HFFc6 (cell line): ENCODE measurements around the gene MED16. TPM values are rescaled to one million over a fixed set of nuclear protein-coding genes. Genes with fewer than 3 reads are reported as not detected.
"Not testable (repeated sequence)": the region's sequence is repeated elsewhere in the genome, so short reads cannot be mapped to it uniquely, and the experiment has no call there.

Source experiments
- DNase-seq: peaks from one replicate; pipeline ENCODE4 v3.0.0-alpha.2; 2018
- H3K27ac Mint-ChIP-seq: 2 replicates; pipeline ENCODE4 v1.8.0; 2020; ENCODE audit warnings: mild to moderate bottlenecking, mixed read lengths
- H3K27me3 Mint-ChIP-seq: 2 replicates; pipeline ENCODE4 v1.8.0; 2021; ENCODE audit warnings: mild to moderate bottlenecking, moderate library complexity, mixed read lengths; ENCODE audit not compliant: insufficient read depth
- H3K36me3 Mint-ChIP-seq: 2 replicates; pipeline ENCODE4 v1.8.0; 2021; ENCODE audit warnings: low read depth, mixed read lengths
- H3K4me1 Mint-ChIP-seq: 2 replicates; pipeline ENCODE4 v1.8.0; 2020; ENCODE audit warnings: low read depth, mixed read lengths
- H3K4me3 Mint-ChIP-seq: 2 replicates; pipeline ENCODE4 v1.8.0; 2020; ENCODE audit warnings: mild to moderate bottlenecking, moderate library complexity, mixed read lengths
- H3K9me3 Mint-ChIP-seq: 2 replicates; pipeline ENCODE4 v1.8.0; 2020; ENCODE audit warnings: mild to moderate bottlenecking, mixed read lengths
- total RNA-seq, 6 experiments: library from RNA; stranded (reverse); fragmentation: NEBNext Ultra II Directional; extraction: Animal tissue kit (Norgen Biotek cat#: 25700); gene quantifications; 2 replicates in 1 of 6; 3 replicates in 5 of 6; pipeline ENCODE4 v1.2.3, GENCODE V29; 2021
- TF ChIP-seq, protein P1 (sequence below): fragments of 200-600 bp; sonication (generic); IDR thresholded peaks from 2 replicates; pipeline ENCODE4 v1.5.0; 2021; ENCODE audit warnings: antibody characterized with exemption, mild to moderate bottlenecking

Gene MED16
- total RNA-seq, 6 experiments from 2014 or later = 58.1 to 91.0 (median 70.9) TPM

DNA sequence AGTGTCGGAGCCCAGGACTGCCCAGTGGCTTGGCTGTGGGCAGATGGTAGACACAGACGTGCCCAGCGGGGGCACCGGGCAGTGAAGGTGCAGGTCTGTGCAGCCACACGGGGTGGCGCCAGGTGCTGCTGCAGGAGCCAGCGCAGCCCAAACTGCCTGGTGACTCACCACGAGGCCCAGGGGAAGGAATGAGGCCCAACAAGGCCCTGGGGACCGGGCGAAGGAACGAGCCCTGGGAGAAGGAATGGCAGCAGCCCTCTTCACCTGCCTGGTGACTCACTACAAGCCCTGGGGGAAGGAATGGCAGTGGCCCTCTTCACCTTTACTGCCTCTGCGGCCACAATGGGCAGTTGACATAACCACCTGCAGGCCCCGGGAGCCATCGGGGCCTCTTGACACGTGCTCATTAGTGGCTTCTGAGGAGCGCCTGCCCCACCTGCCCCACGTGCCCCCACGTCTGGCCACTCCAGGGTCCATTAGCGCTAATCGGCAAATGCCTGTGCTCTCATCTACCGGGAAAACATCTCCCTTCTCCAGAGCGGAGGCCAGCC, 9.3 kb downstream of the MED16 start:
- no peaks in the 10 kb centered on the region for H3K9me3 Mint-ChIP-seq
- no peak overlapping the region for H3K4me3 Mint-ChIP-seq
- H3K27ac Mint-ChIP-seq = no peak overlapping the region
- TF ChIP-seq, protein P1, sequence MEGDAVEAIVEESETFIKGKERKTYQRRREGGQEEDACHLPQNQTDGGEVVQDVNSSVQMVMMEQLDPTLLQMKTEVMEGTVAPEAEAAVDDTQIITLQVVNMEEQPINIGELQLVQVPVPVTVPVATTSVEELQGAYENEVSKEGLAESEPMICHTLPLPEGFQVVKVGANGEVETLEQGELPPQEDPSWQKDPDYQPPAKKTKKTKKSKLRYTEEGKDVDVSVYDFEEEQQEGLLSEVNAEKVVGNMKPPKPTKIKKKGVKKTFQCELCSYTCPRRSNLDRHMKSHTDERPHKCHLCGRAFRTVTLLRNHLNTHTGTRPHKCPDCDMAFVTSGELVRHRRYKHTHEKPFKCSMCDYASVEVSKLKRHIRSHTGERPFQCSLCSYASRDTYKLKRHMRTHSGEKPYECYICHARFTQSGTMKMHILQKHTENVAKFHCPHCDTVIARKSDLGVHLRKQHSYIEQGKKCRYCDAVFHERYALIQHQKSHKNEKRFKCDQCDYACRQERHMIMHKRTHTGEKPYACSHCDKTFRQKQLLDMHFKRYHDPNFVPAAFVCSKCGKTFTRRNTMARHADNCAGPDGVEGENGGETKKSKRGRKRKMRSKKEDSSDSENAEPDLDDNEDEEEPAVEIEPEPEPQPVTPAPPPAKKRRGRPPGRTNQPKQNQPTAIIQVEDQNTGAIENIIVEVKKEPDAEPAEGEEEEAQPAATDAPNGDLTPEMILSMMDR = no peak
- H3K4me1 Mint-ChIP-seq = no peaks in the 10 kb centered on the region
- no peak for DNase-seq
- peaks cover 17% of the 10 kb centered on the region for H3K36me3 Mint-ChIP-seq
- H3K27me3 Mint-ChIP-seq = no peaks in the 10 kb centered on the region

DNA sequence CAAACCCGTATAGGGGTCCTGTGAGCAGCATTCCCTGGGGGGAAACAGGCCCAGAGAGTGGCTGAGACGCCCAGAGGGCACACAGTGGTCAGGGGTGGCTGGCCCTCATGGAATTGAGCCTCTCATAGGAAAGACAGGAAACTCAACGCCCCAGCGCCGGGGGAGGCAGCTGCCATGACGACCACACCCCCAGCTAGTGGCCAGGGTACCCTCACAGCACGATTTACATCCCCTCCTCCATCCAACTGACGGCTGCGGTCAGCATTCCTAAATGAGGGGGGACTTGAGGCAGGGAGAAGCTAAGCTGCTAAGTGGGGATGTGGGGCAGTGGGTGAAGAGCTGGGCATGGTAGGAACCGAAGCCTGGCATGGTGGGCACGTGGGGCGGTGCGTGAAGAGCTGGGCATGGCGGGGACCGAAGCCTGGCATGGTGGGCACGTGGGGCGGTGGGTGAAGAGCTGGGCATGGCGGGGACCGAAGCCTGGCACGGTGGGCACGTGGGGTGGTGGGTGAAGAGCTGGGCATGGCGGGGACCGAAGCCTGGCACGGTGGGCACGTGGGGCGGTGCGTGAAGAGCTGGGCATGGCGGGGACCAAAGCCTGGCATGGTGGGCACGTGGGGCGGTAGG, 10.0 kb downstream of the MED16 start:
- Mint-ChIP-seq H3K9me3 (no peaks in the 10 kb centered on the region), H3K27ac (no peak overlapping the region), H3K4me1 (no peaks in the 10 kb centered on the region), H3K36me3 (peaks cover 17% of the 10 kb centered on the region), H3K27me3 (no peaks in the 10 kb centered on the region), H3K4me3 (no peak overlapping the region)
- TF ChIP-seq, protein P1 = no peak
- DNase-seq = no peak

DNA sequence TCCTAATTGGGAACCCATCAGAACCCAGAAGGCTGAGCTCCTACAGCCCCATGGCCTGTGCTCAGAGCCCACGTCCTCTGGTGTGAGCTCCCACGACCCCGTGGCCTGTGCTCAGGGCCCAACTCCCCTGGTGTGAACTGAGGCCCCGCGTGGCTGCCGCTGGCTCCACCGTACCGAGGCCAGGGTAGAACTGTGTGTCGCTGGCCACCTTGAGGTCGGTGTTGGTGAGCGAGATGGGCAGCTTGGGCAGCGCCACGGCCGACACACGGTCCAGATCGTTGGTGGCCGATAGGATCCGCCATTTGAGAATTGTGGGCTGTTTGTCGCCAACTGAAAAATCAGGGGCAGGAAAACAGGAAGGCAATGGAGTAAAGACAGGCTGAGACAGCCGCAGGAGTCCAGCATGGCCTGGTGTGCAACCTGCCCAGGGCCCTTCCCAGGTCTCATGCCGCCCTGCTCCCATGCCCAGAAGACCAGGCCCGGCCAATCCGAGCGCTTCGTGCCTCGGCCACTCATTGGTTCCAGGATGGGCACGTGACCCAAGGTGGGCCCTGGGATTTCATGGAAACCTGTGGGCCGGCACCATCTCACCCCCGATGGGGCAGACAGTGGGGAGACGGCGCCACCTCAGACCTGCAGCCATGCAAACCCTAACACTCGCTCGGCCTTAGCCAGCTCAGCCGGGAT, 11.5 kb downstream of the MED16 start:
- DNase-seq = no peak
- H3K4me1 Mint-ChIP-seq = no peaks in the 10 kb centered on the region
- H3K27ac Mint-ChIP-seq = no peak overlapping the region
- H3K4me3 Mint-ChIP-seq = no peak overlapping the region
- H3K27me3 Mint-ChIP-seq = no peaks in the 10 kb centered on the region
- TF ChIP-seq, protein P1 = no peak
- peaks cover 17% of the 10 kb centered on the region for H3K36me3 Mint-ChIP-seq
- no peaks in the 10 kb centered on the region for H3K9me3 Mint-ChIP-seq

DNA sequence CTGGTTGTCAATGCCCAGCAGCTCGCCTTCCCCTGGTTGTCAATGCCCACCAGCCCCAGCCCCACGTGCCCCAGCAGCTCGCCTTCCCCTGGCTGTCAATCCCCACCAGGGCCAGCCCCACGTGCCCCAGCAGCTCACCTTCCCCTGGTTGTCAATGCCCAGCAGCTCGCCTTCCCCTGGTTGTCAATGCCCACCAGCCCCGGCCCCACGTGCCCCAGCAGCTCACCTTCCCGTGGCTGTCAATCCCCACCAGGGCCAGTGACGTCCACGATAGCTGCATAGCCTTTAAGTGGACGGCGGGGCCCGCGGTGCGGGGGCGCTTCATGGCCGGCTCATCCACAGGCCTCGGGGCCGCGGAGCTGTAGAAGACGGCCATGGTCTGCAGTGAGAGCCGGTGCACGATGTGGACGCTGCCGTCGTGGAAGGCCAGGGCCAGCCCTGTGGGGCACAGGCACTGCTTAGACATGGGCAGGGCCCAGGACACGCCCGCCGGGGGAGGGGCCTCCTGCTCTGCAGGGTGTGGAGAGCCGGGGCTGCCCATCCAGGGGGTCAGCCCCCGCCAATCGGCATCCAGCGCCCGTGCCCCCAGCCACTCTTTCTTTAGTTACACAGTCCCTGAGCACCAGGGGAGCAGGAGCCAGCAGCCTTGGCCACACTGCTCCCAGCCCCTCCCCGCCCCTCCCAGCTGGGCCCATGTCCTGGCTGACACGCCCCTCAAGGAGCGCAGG, 13.1 kb downstream of the MED16 start:
- no peaks in the 10 kb centered on the region for H3K9me3 Mint-ChIP-seq
- no peak for DNase-seq
- no peak overlapping the region for H3K27ac Mint-ChIP-seq
- TF ChIP-seq, protein P1 = no peak
- peaks cover 24% of the 10 kb centered on the region for H3K36me3 Mint-ChIP-seq
- no peak overlapping the region for H3K4me3 Mint-ChIP-seq
- no peaks in the 10 kb centered on the region for H3K4me1 Mint-ChIP-seq
- peaks cover 1% of the 10 kb centered on the region; the same call in 1 of the 2 replicates for H3K27me3 Mint-ChIP-seq

DNA sequence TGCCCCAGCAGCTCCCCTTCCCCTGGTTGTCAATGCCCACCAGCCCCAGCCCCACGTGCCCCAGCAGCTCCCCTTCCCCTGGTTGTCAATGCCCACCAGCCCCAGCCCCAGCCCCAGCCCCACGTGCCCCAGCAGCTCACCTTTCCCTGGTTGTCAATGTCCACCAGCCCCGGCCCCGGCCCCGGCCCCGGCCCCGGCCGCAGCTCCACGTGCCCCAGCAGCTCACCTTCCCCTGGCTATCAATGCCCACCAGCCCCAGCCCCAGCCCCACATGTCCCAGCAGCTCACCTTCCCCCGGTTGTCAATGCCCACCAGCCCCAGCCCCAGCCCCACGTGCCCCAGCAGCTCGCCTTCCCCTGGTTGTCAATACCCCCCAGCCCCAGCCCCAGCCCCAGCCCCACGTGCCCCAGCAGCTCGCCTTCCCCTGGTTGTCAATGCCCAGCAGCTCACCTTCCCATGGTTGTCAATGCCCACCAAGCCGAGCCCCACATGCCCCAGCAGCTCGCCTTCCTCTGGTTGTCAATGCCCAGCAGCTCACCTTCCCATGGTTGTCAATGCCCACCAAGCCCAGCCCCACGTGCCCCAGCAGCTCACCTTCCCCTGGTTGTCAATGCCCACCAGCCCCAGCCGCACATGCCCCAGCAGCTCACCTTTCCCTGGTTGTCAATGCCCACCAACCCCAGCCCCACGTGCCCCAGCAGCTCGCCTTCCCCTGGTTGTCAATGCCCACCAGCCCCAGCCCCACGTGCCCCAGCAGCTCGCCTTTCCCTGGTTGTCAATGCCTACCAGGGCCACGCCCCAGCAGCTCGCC, 14.0 kb downstream of the MED16 start:
- H3K36me3 Mint-ChIP-seq = peaks cover 24% of the 10 kb centered on the region
- not testable (repeated sequence) for H3K4me1 Mint-ChIP-seq, H3K9me3 Mint-ChIP-seq, DNase-seq, H3K27me3 Mint-ChIP-seq, H3K4me3 Mint-ChIP-seq, H3K27ac Mint-ChIP-seq

DNA sequence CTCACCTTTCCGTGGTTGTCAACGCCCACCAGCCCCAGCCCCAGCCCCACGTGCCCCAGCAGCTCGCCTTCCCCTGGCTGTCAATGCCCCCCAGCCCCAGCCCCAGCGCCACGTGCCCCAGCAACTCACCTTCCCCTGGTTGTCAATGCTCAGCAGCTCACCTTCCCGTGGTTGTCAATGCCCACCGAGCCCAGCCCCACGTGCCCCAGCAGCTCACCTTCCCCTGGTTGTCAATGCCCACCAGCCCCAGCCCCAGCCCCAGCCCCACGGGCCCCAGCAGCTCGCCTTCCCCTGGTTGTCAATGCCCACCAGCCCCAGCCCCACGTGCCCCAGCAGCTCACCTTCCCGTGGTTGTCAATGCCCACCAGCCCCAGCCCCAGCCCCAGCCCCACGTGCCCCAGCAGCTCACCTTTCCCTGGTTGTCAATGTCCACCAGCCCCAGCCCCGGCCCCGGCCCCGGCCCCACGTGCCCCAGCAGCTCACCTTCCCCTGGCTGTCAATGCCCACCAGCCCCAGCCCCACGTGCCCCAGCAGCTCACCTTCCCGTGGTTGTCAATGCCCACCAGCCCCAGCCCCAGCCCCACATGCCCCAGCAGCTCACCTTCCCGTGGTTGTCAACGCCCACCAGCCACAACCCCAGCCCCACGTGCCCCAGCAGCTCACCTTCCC, 14.9 kb downstream of the MED16 start:
- peaks cover 24% of the 10 kb centered on the region for H3K36me3 Mint-ChIP-seq
- not testable (repeated sequence) for H3K4me1 Mint-ChIP-seq, H3K27ac Mint-ChIP-seq, H3K4me3 Mint-ChIP-seq, DNase-seq, H3K27me3 Mint-ChIP-seq, H3K9me3 Mint-ChIP-seq
